NCI-H774 (cell line): ENCODE measurements around the gene SLC2A2.
"Not testable (repeated sequence)": the region's sequence is repeated elsewhere in the genome, so short reads cannot be mapped to it uniquely, and the experiment has no call there.

ENCODE experiments used
- DNase-seq: peaks from one replicate; lab custom pipeline; 2025; lab: John Stamatoyannopoulos, UW

The SLC2A2 gene

GRCh38 chr3:170985304-170985703 is 41.2 kb downstream of the SLC2A2 start:
- no peak for DNase-seq

- DNase-seq = no peak
These were observed 43.8 kb downstream of the SLC2A2 start for GRCh38 chr3:170982733-170983132.

GRCh38 chr3:170980399-170980798 is 46.1 kb downstream of the SLC2A2 start:
- no peak for DNase-seq

- DNase-seq = no peak
These were observed 48.4 kb downstream of the SLC2A2 start for GRCh38 chr3:170977949-170978745.

DNA sequence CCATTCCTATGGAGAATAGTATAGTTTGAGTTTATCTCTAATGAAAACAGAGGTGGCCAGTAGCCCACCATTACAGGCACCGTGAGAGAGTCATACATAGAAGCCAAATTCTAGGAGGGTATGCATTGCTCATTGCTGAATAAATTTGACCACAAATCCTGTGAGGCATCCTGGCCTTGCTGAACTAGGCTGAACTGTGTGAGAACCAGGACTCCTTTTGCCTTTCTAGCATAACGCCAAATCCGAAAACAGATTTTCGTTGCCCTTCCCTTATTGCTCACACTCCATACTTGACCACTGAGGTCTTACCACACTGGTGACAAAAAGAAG is 50.4 kb downstream of the SLC2A2 start:
- DNase-seq = no peak

- no peak for DNase-seq
These were observed 51.0 kb downstream of the SLC2A2 start for GRCh38 chr3:170975283-170976189.

DNA sequence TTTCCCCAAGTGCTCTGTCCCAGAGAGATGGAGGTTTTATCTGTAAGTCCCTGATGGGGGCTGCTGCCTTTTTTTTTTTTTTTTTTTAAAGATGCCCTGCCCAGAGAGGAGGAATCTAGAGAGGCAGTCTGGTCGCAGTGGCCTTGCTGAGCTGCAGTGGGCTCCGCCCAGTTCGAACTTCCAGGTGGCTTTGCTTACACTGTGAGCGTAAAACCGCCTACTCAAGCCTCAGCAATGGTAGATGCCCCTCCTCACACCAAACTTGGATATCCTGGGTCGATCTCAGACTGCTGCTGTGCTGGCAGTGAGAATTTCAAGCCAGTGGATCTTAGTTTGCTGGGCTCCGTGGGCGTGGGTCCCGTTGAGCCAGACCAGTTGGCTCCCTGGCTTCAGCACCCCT is 51.6 kb downstream of the SLC2A2 start:
- DNase-seq = no peak

GRCh38 chr3:170972917-170973316 is 53.6 kb downstream of the SLC2A2 start:
- not testable (repeated sequence) for DNase-seq

GRCh38 chr3:170967126-170967525 is 59.4 kb downstream of the SLC2A2 start:
- no peak for DNase-seq

DNA sequence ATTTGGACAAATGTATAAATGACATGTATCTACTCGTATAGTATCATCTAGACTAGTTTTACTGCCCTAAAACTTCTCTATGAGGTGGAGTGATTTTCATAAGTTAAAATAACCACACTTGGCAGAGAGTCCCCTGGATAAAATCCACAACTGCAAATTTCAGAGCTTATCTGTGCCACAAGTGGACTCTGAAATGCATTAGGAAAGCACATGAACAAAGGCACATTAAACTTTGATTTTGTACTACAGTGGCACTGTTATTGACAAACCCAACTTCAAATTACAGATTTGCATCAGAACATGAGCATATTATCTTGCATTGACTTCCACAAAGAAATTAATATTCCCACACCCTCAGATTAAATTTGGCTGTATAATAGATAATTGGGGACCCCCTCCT is 60.0 kb downstream of the SLC2A2 start:
- no peak for DNase-seq

- DNase-seq = no peak
These were observed 64.1 kb downstream of the SLC2A2 start for GRCh38 chr3:170962411-170962810.

DNA sequence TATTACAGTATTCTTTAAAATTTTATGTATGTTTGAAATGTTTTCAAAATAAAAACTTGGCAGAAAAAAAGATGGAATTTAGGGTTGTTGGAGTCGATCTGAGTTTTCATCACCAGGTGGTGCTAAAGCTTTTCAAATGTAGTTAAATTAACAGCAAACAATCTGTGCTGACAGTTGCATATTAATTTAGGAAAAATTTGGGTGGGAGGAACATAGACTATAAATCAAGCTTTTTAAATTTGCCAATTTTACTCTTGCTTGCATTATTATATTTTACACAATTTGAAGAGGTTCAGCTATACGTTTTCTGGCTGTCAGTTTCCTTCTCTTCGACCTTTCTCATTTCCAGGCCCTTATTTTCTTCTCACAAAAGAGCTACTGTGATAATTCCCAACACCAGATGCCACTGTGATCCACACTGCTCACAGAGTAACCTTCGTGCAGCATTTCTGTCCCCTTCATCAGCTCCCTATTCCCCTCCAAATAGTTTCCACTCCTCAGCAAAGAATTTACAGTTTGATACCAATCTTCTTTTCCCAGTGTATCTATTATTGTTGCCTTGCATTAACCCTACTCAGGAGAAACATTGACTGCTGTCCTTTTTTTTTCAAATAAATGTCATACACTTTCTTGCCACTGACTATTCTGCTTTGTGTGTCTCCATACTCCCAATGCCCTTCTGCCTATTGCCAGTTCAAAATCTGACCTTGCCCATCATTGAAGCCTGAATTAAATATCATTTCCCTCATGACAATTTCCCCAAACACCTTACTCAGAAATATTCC is 64.7 kb downstream of the SLC2A2 start:
- peak; percentile 59 for DNase-seq

DNA sequence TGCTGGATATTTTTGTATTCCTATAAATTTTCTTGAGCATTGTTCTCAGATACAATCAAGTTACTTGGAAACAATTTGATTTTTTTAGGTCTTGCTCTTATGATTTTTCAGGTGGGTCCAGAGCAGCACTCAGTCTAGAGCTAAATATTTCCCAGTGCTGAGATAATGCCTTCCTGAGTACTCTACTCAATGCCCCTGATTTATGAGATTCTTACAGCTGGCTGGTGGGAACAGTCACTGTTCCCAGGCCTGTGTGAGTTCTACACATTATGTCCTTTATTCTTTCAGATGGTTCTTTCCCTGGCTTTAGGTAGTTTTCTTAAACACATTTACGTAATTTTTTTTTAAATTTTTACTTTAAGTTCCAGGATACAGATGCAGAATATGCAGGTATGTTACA is 67.1 kb downstream of the SLC2A2 start:
- DNase-seq = no peak

DNA sequence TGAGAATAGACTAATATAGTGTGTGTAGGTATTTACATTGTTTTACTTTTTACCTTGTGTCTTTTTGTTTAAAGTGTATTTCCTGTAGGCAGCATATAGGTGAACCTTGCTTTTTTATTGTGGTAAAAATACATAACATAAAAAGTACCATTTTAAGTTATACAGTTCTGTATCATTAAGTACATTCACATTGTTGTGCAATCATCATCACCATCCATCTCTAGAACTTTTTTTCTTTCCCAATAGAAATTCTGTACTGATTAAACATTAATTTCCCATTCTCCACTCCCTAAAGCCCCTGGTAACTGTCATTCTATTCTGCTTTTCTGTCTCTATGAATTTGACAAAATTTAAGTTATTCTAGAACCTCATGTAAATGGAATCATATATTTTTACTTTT is 69.9 kb downstream of the SLC2A2 start:
- no peak for DNase-seq

DNA sequence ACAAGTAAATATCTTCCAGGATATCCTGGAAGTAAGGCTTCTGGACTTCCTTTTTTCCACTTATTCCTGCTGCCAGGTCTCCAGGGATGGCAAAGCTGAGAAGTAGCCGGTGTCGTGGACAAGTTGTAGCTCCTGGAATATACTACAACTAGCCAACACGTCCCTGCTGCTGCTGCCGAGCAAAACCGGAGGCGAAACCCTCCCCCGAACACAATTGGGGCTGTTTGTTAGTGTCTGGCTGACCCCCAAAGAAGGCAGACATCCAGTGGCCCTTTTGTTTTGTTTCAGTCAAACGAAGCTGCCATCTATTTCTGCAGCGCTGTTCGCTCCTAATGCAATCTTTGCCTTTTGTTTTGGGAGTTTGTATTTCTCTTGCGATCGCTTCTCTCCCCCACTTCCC is 72.8 kb downstream of the SLC2A2 start:
- DNase-seq = no peak

DNA sequence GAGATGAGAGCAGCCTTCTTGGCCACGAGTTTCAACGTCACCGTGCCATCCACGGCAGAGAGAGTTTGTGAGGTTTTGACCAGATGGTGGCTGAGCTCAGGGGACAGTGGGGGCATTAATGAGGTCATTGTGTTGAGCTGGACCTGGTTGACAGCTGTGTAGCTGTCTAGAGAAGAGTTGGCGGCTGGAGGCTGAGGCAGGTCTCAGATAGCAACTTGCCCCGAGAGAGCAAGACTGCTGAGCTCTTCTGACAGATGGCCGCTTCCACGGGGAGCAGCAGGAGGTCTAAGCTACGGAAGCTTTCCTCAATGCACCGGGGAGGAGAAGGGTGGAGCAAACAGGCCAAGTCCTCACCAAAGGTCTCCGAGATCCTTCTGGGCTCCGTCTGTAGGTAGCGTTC is 73.3 kb downstream of the SLC2A2 start:
- no peak for DNase-seq

GRCh38 chr3:170949211-170949610 is 77.3 kb downstream of the SLC2A2 start:
- no peak for DNase-seq

- DNase-seq = no peak
These were observed 79.3 kb downstream of the SLC2A2 start for GRCh38 chr3:170947018-170947769.
